C4-2B (cell line): ENCODE results near the gene ANKMY1.

Source experiments
- ZFX ChIP-seq: fragments of 450-650 bp; IDR thresholded peaks from 2 replicates; pipeline ENCODE4 v1.6.1; 2017
- TF ChIP-seq, protein P1 (sequence below): fragments of 450-650 bp; conservative IDR thresholded peaks from 2 replicates; pipeline ENCODE4 v1.5.1; 2017; ENCODE audit warnings: mild to moderate bottlenecking

DNA sequence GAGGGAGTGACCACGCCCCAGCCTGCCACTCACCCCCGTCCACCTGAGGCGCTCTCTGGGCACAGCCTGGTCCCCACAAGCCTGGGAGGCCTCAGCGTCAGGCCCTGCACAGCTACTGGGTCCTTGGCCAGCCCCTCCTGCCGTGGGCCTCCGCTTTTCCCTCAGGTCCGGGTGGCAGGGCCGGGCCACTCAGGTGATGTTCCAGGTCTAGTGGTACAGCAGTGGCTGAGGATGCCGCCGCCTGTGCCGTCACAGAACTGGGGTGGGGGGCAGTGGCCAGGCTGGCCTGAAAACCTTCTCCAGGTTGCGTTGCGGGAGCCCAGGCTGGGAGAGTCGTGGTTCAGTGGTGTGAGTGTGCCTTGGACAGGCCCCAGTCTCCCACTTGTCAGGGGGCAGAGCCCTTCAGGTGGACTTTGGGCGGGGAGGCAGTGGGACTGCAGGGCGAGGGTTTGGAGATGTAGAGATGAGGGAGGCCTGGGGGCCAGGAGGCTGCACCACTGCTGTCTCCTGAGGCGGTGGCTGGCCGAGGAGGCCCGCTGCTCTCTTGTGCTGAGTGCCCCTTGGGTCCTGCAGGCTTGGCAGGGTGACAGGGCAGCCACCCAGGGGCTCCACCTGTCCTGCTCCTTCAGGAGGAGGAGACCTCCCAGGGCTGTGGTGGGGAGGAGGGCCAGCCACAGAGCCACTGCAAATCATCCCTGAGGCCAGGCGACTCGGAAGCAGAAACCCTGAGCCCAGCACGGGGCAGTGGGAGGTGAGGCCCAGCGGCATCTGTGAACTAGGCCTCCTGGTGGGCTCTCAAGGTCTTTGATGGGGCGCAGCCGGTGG is 114.7 kb downstream of the ANKMY1 start:
- TF ChIP-seq, protein P1, sequence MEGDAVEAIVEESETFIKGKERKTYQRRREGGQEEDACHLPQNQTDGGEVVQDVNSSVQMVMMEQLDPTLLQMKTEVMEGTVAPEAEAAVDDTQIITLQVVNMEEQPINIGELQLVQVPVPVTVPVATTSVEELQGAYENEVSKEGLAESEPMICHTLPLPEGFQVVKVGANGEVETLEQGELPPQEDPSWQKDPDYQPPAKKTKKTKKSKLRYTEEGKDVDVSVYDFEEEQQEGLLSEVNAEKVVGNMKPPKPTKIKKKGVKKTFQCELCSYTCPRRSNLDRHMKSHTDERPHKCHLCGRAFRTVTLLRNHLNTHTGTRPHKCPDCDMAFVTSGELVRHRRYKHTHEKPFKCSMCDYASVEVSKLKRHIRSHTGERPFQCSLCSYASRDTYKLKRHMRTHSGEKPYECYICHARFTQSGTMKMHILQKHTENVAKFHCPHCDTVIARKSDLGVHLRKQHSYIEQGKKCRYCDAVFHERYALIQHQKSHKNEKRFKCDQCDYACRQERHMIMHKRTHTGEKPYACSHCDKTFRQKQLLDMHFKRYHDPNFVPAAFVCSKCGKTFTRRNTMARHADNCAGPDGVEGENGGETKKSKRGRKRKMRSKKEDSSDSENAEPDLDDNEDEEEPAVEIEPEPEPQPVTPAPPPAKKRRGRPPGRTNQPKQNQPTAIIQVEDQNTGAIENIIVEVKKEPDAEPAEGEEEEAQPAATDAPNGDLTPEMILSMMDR = no peak
- TF ChIP-seq ZFX = no peak
